IMR-90 (cell line): ENCODE results near the gene CATSPERB. TPM values are rescaled to one million over a fixed set of nuclear protein-coding genes. Genes with fewer than 3 reads are reported as not detected.

Experiments used
- ATAC-seq: fragments of 200-7000 bp; cut with Tn5 transposase; 2 replicates; pipeline ENCODE4 v1.9.1; 2020; ENCODE audit warnings: low read depth, mild to moderate bottlenecking, moderate library complexity
- BruUV-seq: library from RNA; stranded (reverse); fragments of 400-500 nt; replicated peaks from 2 replicates; lab custom pipeline; 2021; lab: Mats Ljungman, UMichigan
- CTCF ChIA-PET: fragments of 300-600 bp; formaldehyde crosslinking; extraction: SDS; loops from one replicate; lab custom pipeline; 2021; ENCODE audit warnings: antibody characterized with exemption; lab: Yijun Ruan, JAX
- POLR2A ChIA-PET: fragments of 300-600 bp; sonication (Branson Sonifier 250); formaldehyde crosslinking; loops from one replicate; lab custom pipeline; 2022; ENCODE audit warnings: antibody characterized with exemption; ENCODE audit not compliant: unreplicated experiment; lab: Charles Lee
- DNase-seq: peaks from one replicate; pipeline ENCODE4 v3.0.0; 2013
- H2AFZ ChIP-seq: replicated peaks from 2 replicates; pipeline ENCODE3; 2013; ENCODE audit warnings: low read length, mild to moderate bottlenecking; ENCODE audit not compliant: poor library complexity
- H2AK5ac ChIP-seq: 2 replicates; pipeline ENCODE4 v1.6.1; 2013; ENCODE audit warnings: low read depth, low read length, inconsistent platforms
- H2AK9ac ChIP-seq: replicated peaks from 2 replicates; pipeline ENCODE3; 2013; ENCODE audit warnings: mild to moderate bottlenecking, low read depth, low read length, moderate library complexity; ENCODE audit not compliant: poor library complexity
- H2BK120ac ChIP-seq: 2 replicates; pipeline ENCODE4 v1.6.1; 2013; ENCODE audit warnings: low read depth, low read length, inconsistent platforms
- H2BK15ac ChIP-seq: 3 replicates; pipeline ENCODE4 v1.6.1; 2013; ENCODE audit warnings: low read depth, low read length, inconsistent platforms
- H2BK20ac ChIP-seq: 2 replicates; pipeline ENCODE4 v1.6.1; 2013; ENCODE audit warnings: low read depth, mild to moderate bottlenecking, inconsistent platforms, low read length, moderate library complexity
- H2BK5ac ChIP-seq: 2 replicates; pipeline ENCODE4 v1.6.1; 2013; ENCODE audit warnings: mild to moderate bottlenecking, low read depth, low read length, inconsistent platforms; ENCODE audit not compliant: poor library complexity, severe bottlenecking
- H3K14ac ChIP-seq: replicated peaks from 2 replicates; pipeline ENCODE4 v1.6.1; 2013; ENCODE audit warnings: low read depth, low read length, inconsistent platforms
- H3K18ac ChIP-seq: 2 replicates; pipeline ENCODE4 v1.6.1; 2013; ENCODE audit warnings: low read depth, low read length, control low read depth
- H3K23ac ChIP-seq: 2 replicates; pipeline ENCODE4 v1.6.1; 2013; ENCODE audit warnings: low read depth, low read length, inconsistent platforms
- H3K27ac ChIP-seq: 2 replicates; pipeline ENCODE4 v1.5.1; 2013; ENCODE audit warnings: mild to moderate bottlenecking, control low read depth, low read length; ENCODE audit not compliant: insufficient read depth
- H3K27me3 ChIP-seq: 2 replicates; pipeline ENCODE4 v1.6.1; 2013; ENCODE audit warnings: low read length; ENCODE audit not compliant: control insufficient read depth, insufficient read depth
- H3K36me3 ChIP-seq: 2 replicates; pipeline ENCODE4 v1.6.1; 2013; ENCODE audit warnings: low read length, mixed read lengths; ENCODE audit not compliant: control insufficient read depth, insufficient read depth
- H3K4ac ChIP-seq: 2 replicates; pipeline ENCODE4 v1.6.1; 2013; ENCODE audit warnings: low read depth, low read length, inconsistent platforms
- H3K4me1 ChIP-seq: 2 replicates; pipeline ENCODE4 v1.6.1; 2013; ENCODE audit warnings: low read length, mixed read lengths; ENCODE audit not compliant: control insufficient read depth, insufficient read depth
- H3K4me2 ChIP-seq: 2 replicates; pipeline ENCODE4 v1.6.1; 2013; ENCODE audit warnings: low read depth, mild to moderate bottlenecking, control low read depth, low read length, moderate library complexity
- H3K4me3 ChIP-seq: 2 replicates; pipeline ENCODE4 v1.5.1; 2013; ENCODE audit warnings: low read depth, mild to moderate bottlenecking, control low read depth, low read length, moderate library complexity; ENCODE audit not compliant: insufficient read depth
- H3K56ac ChIP-seq: 2 replicates; pipeline ENCODE4 v1.6.1; 2013; ENCODE audit warnings: low read length, inconsistent platforms; ENCODE audit not compliant: insufficient read depth; ENCODE audit errors: extremely low read depth
- H3K79me1 ChIP-seq, 2 experiments: 2 replicates each; pipeline ENCODE4 v1.6.1; 2013; ENCODE audit warnings: low read length in 2 of 2, inconsistent platforms in 1 of 2, low read depth in 1 of 2
- H3K9ac ChIP-seq: 2 replicates; pipeline ENCODE4 v1.6.1; 2013; ENCODE audit warnings: low read depth, low read length, control low read depth
- H3K9me1 ChIP-seq: 2 replicates; pipeline ENCODE4 v1.6.1; 2013; ENCODE audit warnings: low read length, inconsistent platforms; ENCODE audit not compliant: insufficient read depth
- H3K9me3 ChIP-seq: 2 replicates; pipeline ENCODE4 v1.6.1; 2013; ENCODE audit warnings: low read length; ENCODE audit not compliant: control insufficient read depth, insufficient read depth
- H4K20me1 ChIP-seq: 2 replicates; pipeline ENCODE4 v1.6.1; 2013; ENCODE audit warnings: low read length, inconsistent platforms; ENCODE audit not compliant: insufficient read depth
- H4K5ac ChIP-seq: 2 replicates; pipeline ENCODE4 v1.6.1; 2013; ENCODE audit warnings: mild to moderate bottlenecking, low read depth, low read length, control low read depth
- H4K8ac ChIP-seq, 2 experiments: 2 replicates each; pipeline ENCODE4 v1.6.1; 2013; ENCODE audit warnings: low read depth in 2 of 2, low read length in 2 of 2, control low read depth in 1 of 2, inconsistent platforms in 1 of 2
- H4K91ac ChIP-seq: 2 replicates; pipeline ENCODE4 v1.6.1; 2013; ENCODE audit warnings: low read depth, low read length, inconsistent platforms; ENCODE audit not compliant: insufficient read depth
- BHLHE40 ChIP-seq: fragments of 150-350 bp; IDR thresholded peaks from 2 replicates; pipeline ENCODE4 v1.6.1; 2016; ENCODE audit warnings: mild to moderate bottlenecking, low read depth, low read length
- CEBPB ChIP-seq: IDR thresholded peaks from 2 replicates; pipeline ENCODE4 v1.6.1; 2012; ENCODE audit warnings: low read depth, low read length, improper control_type of control experiment
- CHD1 ChIP-seq: IDR thresholded peaks from 2 replicates; pipeline ENCODE4 v1.6.1; 2012; ENCODE audit warnings: low read depth, low read length, improper control_type of control experiment
- CTCF ChIP-seq: conservative IDR thresholded peaks from 2 replicates; pipeline ENCODE4 v1.5.1; 2012; ENCODE audit warnings: mild to moderate bottlenecking, low read depth, low read length, improper control_type of control experiment
- FOS ChIP-seq: fragments of 150-350 bp; IDR thresholded peaks from 2 replicates; pipeline ENCODE4 v1.6.1; 2016; ENCODE audit warnings: low read depth, low read length
- MAFK ChIP-seq: IDR thresholded peaks from 2 replicates; pipeline ENCODE4 v1.6.1; 2012; ENCODE audit warnings: low read depth, low read length, improper control_type of control experiment
- MAZ ChIP-seq: IDR thresholded peaks from 2 replicates; pipeline ENCODE4 v1.6.1; 2012; ENCODE audit warnings: low read depth, mild to moderate bottlenecking, low read length, improper control_type of control experiment, moderate library complexity, borderline replicate concordance
- MXI1 ChIP-seq: IDR thresholded peaks from 2 replicates; pipeline ENCODE4 v1.6.1; 2012; ENCODE audit warnings: low read depth, mild to moderate bottlenecking, low read length, moderate library complexity, borderline replicate concordance
- NFE2L2 ChIP-seq: fragments of 150-350 bp; IDR thresholded peaks from 2 replicates; pipeline ENCODE4 v1.6.1; 2016; ENCODE audit warnings: low read depth, mild to moderate bottlenecking, low read length
- POLR2A ChIP-seq: IDR thresholded peaks from 2 replicates; pipeline ENCODE4 v1.6.1; 2012; ENCODE audit warnings: mild to moderate bottlenecking, low read depth, low read length
- RAD21 ChIP-seq: IDR thresholded peaks from 2 replicates; pipeline ENCODE4 v1.6.1; 2012; ENCODE audit warnings: low read length, improper control_type of control experiment
- RCOR1 ChIP-seq: IDR thresholded peaks from 2 replicates; pipeline ENCODE4 v1.6.1; 2012; ENCODE audit warnings: mild to moderate bottlenecking, low read length, improper control_type of control experiment; ENCODE audit not compliant: insufficient replicate concordance
- RFX5 ChIP-seq: IDR thresholded peaks from 2 replicates; pipeline ENCODE4 v1.8.0; 2012; ENCODE audit warnings: low read depth, mild to moderate bottlenecking, low read length, moderate library complexity
- SMC3 ChIP-seq: fragments of 150-350 bp; IDR thresholded peaks from 2 replicates; pipeline ENCODE4 v1.6.1; 2016; ENCODE audit warnings: low read depth, mild to moderate bottlenecking, antibody characterized with exemption, low read length, moderate library complexity
- USF2 ChIP-seq: fragments of 150-350 bp; IDR thresholded peaks from 2 replicates; pipeline ENCODE4 v1.6.1; 2017; ENCODE audit warnings: mild to moderate bottlenecking, antibody characterized with exemption, low read length, low read depth
- WGBS, 2 experiments: methylation state at CpG; one replicate each; pipeline versions ENCODE4 v1.1.5 to v1.1.7; 2013; ENCODE audit warnings: missing lambda C conversion rate in 2 of 2; ENCODE audit not compliant: insufficient read length in 1 of 2; ENCODE audit errors: extremely low coverage in 2 of 2; 5-methylcytosine and 5-hydroxymethylcytosine counted together
- dilution Hi-C: fragments of 300-500 bp; cut with HindIII; formaldehyde crosslinking; loops from one replicate; pipeline ENCODE4 v1.14.3; 2018; ENCODE audit warnings: low sequenced_read_pairs; ENCODE audit not compliant: unreplicated experiment
- in situ Hi-C: fragments of 300-500 bp; cut with MboI; formaldehyde crosslinking; loops from 3 replicates; pipeline ENCODE4 v1.14.3; 2019; ENCODE audit warnings: low sequenced_read_pairs, inconsistent platforms, mixed read lengths
- intact Hi-C: fragments of 100-400 bp; cut with micrococcal nuclease; formaldehyde crosslinking; loops from 2 replicates; pipeline ENCODE4 v1.10.0; 2022
- polyA plus RNA-seq, 3 experiments: library from polyadenylated mRNA; depleted of rRNA; stranded (reverse); fragments of >200 nt; gene quantifications; 2 replicates each; pipeline ENCODE4 v1.2.3, GENCODE V29; 2012; ENCODE audit warnings: low replicate concordance in 1 of 3
- total RNA-seq: library from RNA; depleted of rRNA; stranded (reverse); fragments of >200 nt; gene quantifications from 2 replicates; pipeline ENCODE4 v1.2.3, GENCODE V29; 2012
- TF ChIP-seq, protein P1 (sequence below): fragments of 150-350 bp; IDR thresholded peaks from 2 replicates; pipeline ENCODE4 v1.6.1; 2016; ENCODE audit warnings: low read depth, mild to moderate bottlenecking, low read length, moderate library complexity, borderline replicate concordance

The CATSPERB gene
- total and polyA plus RNA-seq, 2 of the 4 experiments (the other 2 are of a cell fraction) = not detected

DNA sequence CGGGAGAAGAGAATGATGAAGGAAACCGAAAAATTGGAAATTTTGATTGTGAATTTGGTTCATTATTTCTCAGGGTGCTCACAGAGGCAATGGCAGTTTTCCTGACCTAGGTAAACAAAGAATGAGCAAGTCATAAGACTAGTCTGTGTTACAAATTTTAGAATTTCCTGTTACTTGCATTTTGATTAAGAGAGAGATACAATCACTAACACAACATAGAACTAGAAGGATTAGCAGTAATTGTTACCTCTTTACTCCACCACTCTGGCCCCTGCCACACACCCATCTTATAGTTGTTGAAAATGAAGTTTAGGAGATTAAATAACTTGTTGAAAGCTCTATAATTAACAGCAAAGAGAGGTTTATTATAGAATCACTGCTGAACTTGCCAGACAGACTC is 62.0 kb downstream of the CATSPERB start:
- in situ Hi-C loops = no loop called here
- no peaks in the 10 kb centered on the region for H4K20me1 ChIP-seq
- H3K14ac ChIP-seq = no peak overlapping the region
- H2AK5ac ChIP-seq = no peak overlapping the region
- H3K56ac ChIP-seq = no peak overlapping the region
- intact Hi-C loops = no loop called here
- H2BK15ac ChIP-seq = no peak overlapping the region
- dilution Hi-C loops = no loop called here
- H2AFZ ChIP-seq = no peak overlapping the region
- TF ChIP-seq USF2 = no peak
- TF ChIP-seq SMC3 = no peak
- no peak for TF ChIP-seq BHLHE40
- no peak for TF ChIP-seq RFX5
- no peak for TF ChIP-seq MXI1
- no peak for TF ChIP-seq MAZ
- TF ChIP-seq, protein P1, sequence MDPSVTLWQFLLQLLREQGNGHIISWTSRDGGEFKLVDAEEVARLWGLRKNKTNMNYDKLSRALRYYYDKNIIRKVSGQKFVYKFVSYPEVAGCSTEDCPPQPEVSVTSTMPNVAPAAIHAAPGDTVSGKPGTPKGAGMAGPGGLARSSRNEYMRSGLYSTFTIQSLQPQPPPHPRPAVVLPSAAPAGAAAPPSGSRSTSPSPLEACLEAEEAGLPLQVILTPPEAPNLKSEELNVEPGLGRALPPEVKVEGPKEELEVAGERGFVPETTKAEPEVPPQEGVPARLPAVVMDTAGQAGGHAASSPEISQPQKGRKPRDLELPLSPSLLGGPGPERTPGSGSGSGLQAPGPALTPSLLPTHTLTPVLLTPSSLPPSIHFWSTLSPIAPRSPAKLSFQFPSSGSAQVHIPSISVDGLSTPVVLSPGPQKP = no peak
- no peak for TF ChIP-seq CTCF
- no peak for TF ChIP-seq RCOR1
- TF ChIP-seq CHD1 = no peak
- no peak for TF ChIP-seq CEBPB
- TF ChIP-seq NFE2L2 = no peak
- TF ChIP-seq MAFK = no peak
- TF ChIP-seq FOS = no peak
- TF ChIP-seq RAD21 = no peak
- TF ChIP-seq POLR2A = no peak
- H3K18ac ChIP-seq = no peak overlapping the region
- H3K9me3 ChIP-seq = no peaks in the 10 kb centered on the region
- no peak for DNase-seq
- ChIA-PET CTCF (no interaction called here), POLR2A (no interaction called here)
- H3K23ac ChIP-seq = no peak overlapping the region
- BruUV-seq = no TSS peak
- H4K5ac ChIP-seq = no peak overlapping the region
- no peak overlapping the region for H2BK5ac ChIP-seq
- H3K27me3 ChIP-seq = no peaks in the 10 kb centered on the region
- H2BK20ac ChIP-seq = no peak overlapping the region
- H3K4me2 ChIP-seq = no peak overlapping the region
- H2AK9ac ChIP-seq = no peak overlapping the region
- H3K9ac ChIP-seq = no peak overlapping the region
- H2BK120ac ChIP-seq = no peak overlapping the region
- no peak overlapping the region for H4K8ac ChIP-seq
- no peaks in the 10 kb centered on the region for H3K4me1 ChIP-seq
- H3K27ac ChIP-seq = no peak overlapping the region
- no peaks in the 10 kb centered on the region for H3K9me1 ChIP-seq
- H3K4me3 ChIP-seq = no peak overlapping the region
- no peaks in the 10 kb centered on the region for H3K36me3 ChIP-seq
- H4K91ac ChIP-seq = no peak overlapping the region
- WGBS, 2 experiments = 20% methylated on average over 2 of the region's 2 CpGs; no CpG with 5 or more reads in 1 of the 2 experiments
- no peaks in the 10 kb centered on the region for H3K79me1 ChIP-seq
- ATAC-seq = no peak
- no peak overlapping the region for H3K4ac ChIP-seq
